ENCODE results near the gene ATP1B1. TPM values are rescaled to one million over a fixed set of nuclear protein-coding genes. Genes with fewer than 3 reads are reported as not detected.

Gene ATP1B1
- total RNA-seq, 4 donors from 2014 or later, result 52.6 to 210 (median 111) TPM

DNA sequence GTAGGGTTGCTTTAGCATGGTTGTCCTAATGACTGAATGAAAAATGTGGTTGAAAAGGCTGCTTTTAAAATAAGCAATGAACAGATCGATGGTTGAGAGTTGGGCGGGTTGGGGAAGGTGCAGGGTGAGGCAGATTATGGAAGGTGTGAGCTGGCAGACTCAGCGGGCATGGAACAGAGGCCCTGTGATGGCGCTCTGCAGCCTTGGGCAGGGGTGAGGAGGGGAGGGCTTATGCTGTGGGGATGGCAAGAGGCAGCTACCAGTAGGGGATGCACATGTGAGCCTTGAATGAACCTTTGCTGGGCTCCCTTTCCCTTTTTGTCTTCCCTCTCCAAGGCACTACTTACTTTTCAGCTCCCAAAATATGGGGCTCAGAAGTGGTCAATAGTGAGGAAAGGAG, 30.9 kb downstream of the ATP1B1 start:
- Histone ChIP-seq H3K4me1 (no peaks in the 10 kb centered on the region), H3K27ac (no peak overlapping the region), H3K9me3 (no peaks in the 10 kb centered on the region), H3K27me3 (no peaks in the 10 kb centered on the region), H3K36me3 (no peaks in the 10 kb centered on the region), H3K4me3 (no peak overlapping the region)
- TF ChIP-seq, protein P1, sequence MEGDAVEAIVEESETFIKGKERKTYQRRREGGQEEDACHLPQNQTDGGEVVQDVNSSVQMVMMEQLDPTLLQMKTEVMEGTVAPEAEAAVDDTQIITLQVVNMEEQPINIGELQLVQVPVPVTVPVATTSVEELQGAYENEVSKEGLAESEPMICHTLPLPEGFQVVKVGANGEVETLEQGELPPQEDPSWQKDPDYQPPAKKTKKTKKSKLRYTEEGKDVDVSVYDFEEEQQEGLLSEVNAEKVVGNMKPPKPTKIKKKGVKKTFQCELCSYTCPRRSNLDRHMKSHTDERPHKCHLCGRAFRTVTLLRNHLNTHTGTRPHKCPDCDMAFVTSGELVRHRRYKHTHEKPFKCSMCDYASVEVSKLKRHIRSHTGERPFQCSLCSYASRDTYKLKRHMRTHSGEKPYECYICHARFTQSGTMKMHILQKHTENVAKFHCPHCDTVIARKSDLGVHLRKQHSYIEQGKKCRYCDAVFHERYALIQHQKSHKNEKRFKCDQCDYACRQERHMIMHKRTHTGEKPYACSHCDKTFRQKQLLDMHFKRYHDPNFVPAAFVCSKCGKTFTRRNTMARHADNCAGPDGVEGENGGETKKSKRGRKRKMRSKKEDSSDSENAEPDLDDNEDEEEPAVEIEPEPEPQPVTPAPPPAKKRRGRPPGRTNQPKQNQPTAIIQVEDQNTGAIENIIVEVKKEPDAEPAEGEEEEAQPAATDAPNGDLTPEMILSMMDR (IDR thresholded peaks at IDR 0.05), result no peak
- no peak for TF ChIP-seq POLR2A (IDR thresholded peaks at IDR 0.05)
- intact Hi-C loops (cut with DNase I; ENCODE audit: low total_unique reads), result no loop called here
- no peak for DNase-seq

- DNase-seq, result no peak
- no peaks in the 10 kb centered on the region for H3K4me1 ChIP-seq
- no peak overlapping the region for H3K4me3 ChIP-seq
- intact Hi-C loops (cut with DNase I; ENCODE audit: low total_unique reads), result no loop called here
- H3K27ac ChIP-seq, result no peak overlapping the region
- H3K9me3 ChIP-seq, result no peaks in the 10 kb centered on the region
- no peaks in the 10 kb centered on the region for H3K36me3 ChIP-seq
- no peaks in the 10 kb centered on the region for H3K27me3 ChIP-seq
- TF ChIP-seq, protein P1 (IDR thresholded peaks at IDR 0.05), result no peak
- no peak for TF ChIP-seq POLR2A (IDR thresholded peaks at IDR 0.05)
Observed at GRCh38 chr1:169138866-169139670, 32.6 kb downstream of the ATP1B1 start.

- Histone ChIP-seq H3K9me3 (no peaks in the 10 kb centered on the region), H3K4me1 (no peaks in the 10 kb centered on the region), H3K36me3 (no peaks in the 10 kb centered on the region), H3K27ac (peak overlapping the region in 1 of 2 donors; percentile 32), H3K27me3 (no peaks in the 10 kb centered on the region), H3K4me3 (no peak overlapping the region)
- TF ChIP-seq, protein P1 (IDR thresholded peaks at IDR 0.05), result no peak
- no peak for TF ChIP-seq POLR2A (IDR thresholded peaks at IDR 0.05)
- no peak for DNase-seq
- intact Hi-C loops (cut with DNase I; ENCODE audit: low total_unique reads), result no loop called here
Observed at GRCh38 chr1:169141356-169141755, 34.9 kb downstream of the ATP1B1 start.

GRCh38 chr1:169142129-169142528, 35.6 kb downstream of the ATP1B1 start:
- Histone ChIP-seq H3K36me3 (no peaks in the 10 kb centered on the region), H3K9me3 (no peaks in the 10 kb centered on the region), H3K27me3 (no peaks in the 10 kb centered on the region), H3K4me1 (no peaks in the 10 kb centered on the region), H3K4me3 (no peak overlapping the region), H3K27ac (peak overlapping the region in 1 of 2 donors; percentile 24)
- intact Hi-C loops (cut with DNase I; ENCODE audit: low total_unique reads), result no loop called here
- TF ChIP-seq, protein P1 (IDR thresholded peaks at IDR 0.05), result no peak
- TF ChIP-seq POLR2A (IDR thresholded peaks at IDR 0.05), result no peak
- no peak for DNase-seq

DNA sequence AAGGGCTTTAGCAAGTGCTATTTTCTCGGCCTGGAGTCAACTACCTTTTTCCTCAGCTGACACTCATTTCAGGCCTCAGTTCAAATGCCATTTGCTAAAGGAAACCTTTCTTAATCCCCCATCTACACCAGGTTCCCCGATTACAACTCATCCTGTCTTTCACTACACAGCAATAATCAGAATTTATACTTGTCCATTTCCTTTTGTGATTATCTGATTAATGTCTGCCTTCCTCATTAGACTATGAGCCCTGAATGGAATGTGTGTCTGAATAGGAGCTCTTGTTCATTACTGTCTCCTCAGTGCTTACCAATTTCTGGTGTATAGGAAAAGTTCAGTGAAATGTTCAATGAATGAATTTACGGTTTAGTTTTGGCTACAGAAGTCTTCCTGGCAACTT, 36.9 kb downstream of the ATP1B1 start:
- no peak overlapping the region for H3K4me3 ChIP-seq
- H3K27ac ChIP-seq, result no peak overlapping the region
- intact Hi-C loops (cut with DNase I; ENCODE audit: low total_unique reads), result no loop called here
- no peak for DNase-seq
- H3K4me1 ChIP-seq, result no peaks in the 10 kb centered on the region
- H3K9me3 ChIP-seq, result no peaks in the 10 kb centered on the region
- no peaks in the 10 kb centered on the region for H3K36me3 ChIP-seq
- no peaks in the 10 kb centered on the region for H3K27me3 ChIP-seq
- TF ChIP-seq, protein P1 (IDR thresholded peaks at IDR 0.05), result no peak
